CD4-positive, alpha-beta memory T cell (primary cell): Measurements from ENCODE around the gene SUMO4. TPM values are rescaled to one million over a fixed set of nuclear protein-coding genes. Genes with fewer than 3 reads are reported as not detected.

Experiments used
- CTCF ChIA-PET: fragments of 350-600 bp; sonication (Branson Sonifier 250); formaldehyde crosslinking; loops from one replicate; lab custom pipeline; 2021; ENCODE audit warnings: inconsistent platforms; ENCODE audit not compliant: partially characterized antibody; lab: Charles Lee
- POLR2A ChIA-PET: fragments of 350-600 bp; sonication (Branson Sonifier 250); formaldehyde crosslinking; loops from one replicate; lab custom pipeline; 2021; ENCODE audit not compliant: partially characterized antibody; lab: Charles Lee
- DNase-seq, 5 donors: peaks; one replicate each; pipeline versions ENCODE4 v3.0.0 to v3.0.0-alpha.2; 2020 to 2022; ENCODE audit warnings: mixed read lengths in 1 of 5
- H3K27ac ChIP-seq: one replicate; pipeline ENCODE4 v1.7.0; 2013; ENCODE audit warnings: low read depth, low read length
- H3K27me3 ChIP-seq: 2 replicates; pipeline ENCODE4 v1.7.0; 2013; ENCODE audit warnings: mild to moderate bottlenecking, low read length, moderate library complexity; ENCODE audit not compliant: insufficient read depth
- H3K36me3 ChIP-seq: 2 replicates; pipeline ENCODE4 v1.7.0; 2013; ENCODE audit warnings: mild to moderate bottlenecking, low read length, moderate library complexity; ENCODE audit not compliant: insufficient read depth
- H3K4me1 ChIP-seq: 2 replicates; pipeline ENCODE4 v1.7.0; 2013; ENCODE audit warnings: mild to moderate bottlenecking, low read length, moderate library complexity; ENCODE audit not compliant: insufficient read depth
- H3K4me3 ChIP-seq, 2 donors: one replicate each; pipeline ENCODE4 v1.7.0; 2013; ENCODE audit warnings: low read length in 2 of 2, mild to moderate bottlenecking in 1 of 2
- H3K9me3 ChIP-seq, 2 donors: one replicate each; pipeline ENCODE4 v1.7.0; 2013; ENCODE audit warnings: low read length in 2 of 2, control low read depth in 1 of 2; ENCODE audit not compliant: control insufficient read depth in 1 of 2
- H3K27ac Mint-ChIP-seq, 7 donors: one replicate each; pipeline ENCODE4 v1.8.0; 2020 to 2021; ENCODE audit warnings: mixed read lengths in 7 of 7, mild to moderate bottlenecking in 6 of 7, inconsistent platforms in 3 of 7, moderate library complexity in 3 of 7
- H3K27me3 Mint-ChIP-seq, 2 donors: one replicate each; pipeline ENCODE4 v1.8.0; 2020 to 2021; ENCODE audit warnings: mixed read lengths in 2 of 2
- H3K36me3 Mint-ChIP-seq, 2 donors: one replicate each; pipeline ENCODE4 v1.8.0; 2020 to 2021; ENCODE audit warnings: mixed read lengths in 2 of 2, inconsistent platforms in 1 of 2, mild to moderate bottlenecking in 1 of 2
- H3K4me1 Mint-ChIP-seq, 4 donors: one replicate each; pipeline ENCODE4 v1.8.0; 2020 to 2021; ENCODE audit warnings: mixed read lengths in 4 of 4, mild to moderate bottlenecking in 1 of 4
- H3K4me3 Mint-ChIP-seq, 8 donors: one replicate each; pipeline ENCODE4 v1.8.0; 2020 to 2021; ENCODE audit warnings: mixed read lengths in 8 of 8, mild to moderate bottlenecking in 7 of 8, moderate library complexity in 6 of 8, inconsistent platforms in 3 of 8
- H3K9me3 Mint-ChIP-seq, 8 donors: one replicate each; pipeline ENCODE4 v1.8.0; 2020 to 2021; ENCODE audit warnings: mixed read lengths in 8 of 8, mild to moderate bottlenecking in 5 of 8, inconsistent platforms in 3 of 8, moderate library complexity in 1 of 8
- intact Hi-C: fragments of 100-400 bp; cut with micrococcal nuclease; formaldehyde crosslinking; loops from one replicate; pipeline ENCODE4 v1.15.1; 2023
- polyA plus RNA-seq, 2 donors: library from polyadenylated mRNA; unstranded; fragments of 300-500 nt; fragmentation: Illumina TruSeq; gene quantifications; one replicate each; pipeline ENCODE4 v1.2.3, GENCODE V29; 2021
- total RNA-seq, 2 experiments: library from RNA; stranded (reverse); gene quantifications; one replicate each; pipeline ENCODE4 v1.2.3, GENCODE V29; 2021

SUMO4 gene
- total and polyA plus RNA-seq, 4 experiments from 2014 or later: 2.2 to 10.0 (median 6.8) TPM; not detected in 1

DNA sequence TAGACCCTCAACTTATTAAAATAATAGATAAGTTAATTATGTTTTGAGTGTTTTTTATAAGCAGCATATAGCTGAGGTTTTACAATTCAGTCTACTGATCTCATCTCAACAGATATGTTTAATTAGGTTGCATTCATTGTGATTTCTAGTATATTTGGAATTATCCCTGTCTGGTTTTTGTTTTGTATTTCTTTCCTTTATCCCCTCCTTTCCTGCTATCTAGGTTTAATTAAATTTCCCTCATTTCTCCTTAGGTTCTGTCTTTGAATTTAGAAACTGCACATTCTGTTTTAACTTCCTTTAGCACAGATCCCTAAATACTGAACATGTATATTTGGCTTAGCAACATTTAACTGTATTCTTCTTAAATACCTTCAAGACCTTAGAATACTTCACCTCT, 4.9 kb upstream of the SUMO4 start:
- CTCF ChIA-PET: no interaction called here

DNA sequence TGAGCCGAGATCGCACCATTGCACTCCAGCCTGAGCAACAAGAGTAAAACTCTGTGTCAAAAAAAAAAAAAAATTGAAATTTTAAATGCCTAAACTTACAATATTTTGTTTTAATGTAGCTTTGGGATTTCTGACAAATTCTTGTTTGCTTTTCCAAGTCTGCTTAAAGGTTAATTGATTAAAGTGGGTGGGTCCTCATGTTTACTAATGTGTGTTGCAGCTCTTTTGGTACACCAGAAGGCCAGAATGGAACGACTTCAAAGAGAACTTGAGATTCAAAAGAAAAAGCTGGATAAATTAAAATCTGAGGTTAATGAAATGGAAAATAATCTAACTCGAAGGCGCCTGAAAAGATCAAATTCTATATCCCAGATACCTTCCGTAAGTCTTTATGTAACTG, 2.7 kb upstream of the SUMO4 start:
- intact Hi-C loops: no loop called here
- Histone ChIP-seq H3K27ac (no peak overlapping the region), H3K27me3 (no peaks in the 10 kb centered on the region), H3K36me3 (peaks cover 37% of the 10 kb centered on the region), H3K9me3 (no peaks in the 10 kb centered on the region), H3K4me3 (no peak overlapping the region), H3K4me1 (peaks cover 26% of the 10 kb centered on the region)
- Mint-ChIP-seq H3K27ac (peak overlapping the region in 3 of 7 donors; percentile 26 to 86 (median 64)), H3K27me3 (no peaks in the 10 kb centered on the region), H3K9me3 (no peaks in the 10 kb centered on the region), H3K36me3 (peaks cover 67% of the 10 kb centered on the region in 2 donors), H3K4me1 (peaks cover 35 to 42% (median 39%) of the 10 kb centered on the region in 4 donors), H3K4me3 (no peak overlapping the region)
- no peak for DNase-seq
- CTCF ChIA-PET: no interaction called here
- POLR2A ChIA-PET: interaction anchor here (0.6 kb wide), 1 partner anchor 331 kb away, joined by 3 read pairs; no protein-coding TSS in a partner anchor

More for the DNA sequence above, 4.9 kb upstream of the SUMO4 start:
- Histone ChIP-seq H3K4me3 (no peak overlapping the region), H3K27me3 (no peaks in the 10 kb centered on the region), H3K9me3 (no peaks in the 10 kb centered on the region), H3K36me3 (peaks cover 23% of the 10 kb centered on the region), H3K4me1 (peaks cover 37% of the 10 kb centered on the region), H3K27ac (no peak overlapping the region)
- H3K36me3 Mint-ChIP-seq: peaks cover 65 to 67% of the 10 kb centered on the region in 2 donors
- H3K27me3 Mint-ChIP-seq: no peaks in the 10 kb centered on the region
- no peak overlapping the region for H3K4me3 Mint-ChIP-seq
- peak overlapping the region in 4 of 7 donors; percentile 1 to 33 (median 10) for H3K27ac Mint-ChIP-seq
- H3K9me3 Mint-ChIP-seq: no peaks in the 10 kb centered on the region
- intact Hi-C loops: no loop called here
- DNase-seq: no peak
- peaks cover 46 to 60% (median 53%) of the 10 kb centered on the region in 4 donors for H3K4me1 Mint-ChIP-seq
- POLR2A ChIA-PET: no interaction called here

DNA sequence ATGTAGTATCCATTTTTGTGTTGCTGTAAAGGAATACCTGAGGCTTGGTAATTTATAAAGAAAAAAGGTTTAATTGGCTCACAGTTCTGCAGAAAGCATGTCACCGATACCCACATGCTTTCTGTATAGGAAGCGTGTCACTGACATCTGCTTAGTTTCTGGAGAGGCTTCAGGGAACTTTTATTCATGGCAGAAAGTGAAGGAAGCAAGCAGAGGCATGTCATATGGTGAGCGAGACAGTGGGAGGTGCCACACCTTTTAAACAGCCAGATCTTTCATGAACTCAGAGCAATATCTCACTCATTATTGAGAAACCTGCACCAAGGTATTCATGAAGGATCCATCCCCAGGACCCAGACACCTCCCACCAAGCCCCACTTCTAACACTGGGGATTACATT, 3.5 kb downstream of the SUMO4 start:
- peaks cover 54 to 66% of the 10 kb centered on the region in 2 donors for H3K36me3 Mint-ChIP-seq
- Histone ChIP-seq H3K9me3 (no peaks in the 10 kb centered on the region), H3K27ac (no peak overlapping the region), H3K27me3 (no peaks in the 10 kb centered on the region), H3K36me3 (peaks cover 48% of the 10 kb centered on the region), H3K4me1 (no peaks in the 10 kb centered on the region), H3K4me3 (no peak overlapping the region)
- no peak overlapping the region for H3K4me3 Mint-ChIP-seq
- peak overlapping the region in 3 of 7 donors; percentile 4 to 87 (median 63) for H3K27ac Mint-ChIP-seq
- ChIA-PET CTCF (no interaction called here), POLR2A (no interaction called here)
- no peaks in the 10 kb centered on the region for H3K27me3 Mint-ChIP-seq
- no peaks in the 10 kb centered on the region for H3K9me3 Mint-ChIP-seq
- intact Hi-C loops: no loop called here
- no peak for DNase-seq
- peaks cover 3 to 18% (median 12%) of the 10 kb centered on the region in 4 donors for H3K4me1 Mint-ChIP-seq

GRCh38 chr6:149405823-149406765, 6.0 kb downstream of the SUMO4 start:
- H3K36me3 Mint-ChIP-seq: peaks cover 50 to 66% of the 10 kb centered on the region in 2 donors
- no peaks in the 10 kb centered on the region for H3K4me1 ChIP-seq
- no peaks in the 10 kb centered on the region for H3K9me3 Mint-ChIP-seq
- no peak overlapping the region for H3K4me3 ChIP-seq
- ChIA-PET POLR2A (no interaction called here), CTCF (interaction anchor here (1.4 kb wide), 1 partner anchor 26 kb away, joined by 3 read pairs; no protein-coding TSS in a partner anchor)
- H3K9me3 ChIP-seq: no peaks in the 10 kb centered on the region
- no peak overlapping the region for H3K4me3 Mint-ChIP-seq
- H3K27ac ChIP-seq: no peak overlapping the region
- H3K27me3 Mint-ChIP-seq: no peaks in the 10 kb centered on the region
- intact Hi-C loops: no loop called here
- H3K36me3 ChIP-seq: peaks cover 43% of the 10 kb centered on the region
- DNase-seq: no peak
- H3K27ac Mint-ChIP-seq: peak overlapping the region; percentile 0 to 82 (median 36)
- H3K27me3 ChIP-seq: no peaks in the 10 kb centered on the region
- H3K4me1 Mint-ChIP-seq: peaks cover 3 to 24% (median 11%) of the 10 kb centered on the region in 4 donors

DNA sequence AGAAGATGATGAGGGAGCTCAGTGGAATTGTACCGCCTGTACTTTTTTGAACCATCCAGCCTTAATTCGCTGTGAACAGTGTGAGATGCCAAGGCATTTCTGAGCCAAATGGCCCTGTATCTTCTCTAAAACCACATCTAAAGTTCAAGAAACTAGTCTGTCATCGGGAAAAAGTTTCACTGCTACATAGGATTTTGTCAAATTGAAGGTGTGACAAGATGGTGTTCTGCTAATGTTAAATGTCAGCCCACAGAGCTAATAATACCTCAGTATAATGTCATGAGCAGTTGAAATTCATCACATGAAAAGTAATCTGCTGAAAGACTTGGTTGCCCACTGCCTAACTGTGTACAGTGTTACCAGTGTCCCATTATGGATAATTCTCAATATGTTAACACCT, 9.6 kb downstream of the SUMO4 start:
- H3K27ac ChIP-seq: no peak overlapping the region
- Mint-ChIP-seq H3K36me3 (peaks cover 35 to 52% of the 10 kb centered on the region in 2 donors), H3K4me3 (no peak overlapping the region), H3K4me1 (peaks cover 5 to 26% (median 7%) of the 10 kb centered on the region in 4 donors), H3K27ac (peak overlapping the region in 2 of 7 donors; percentile 41), H3K9me3 (peaks cover 0 to 1% (median 0%) of the 10 kb centered on the region in 8 donors), H3K27me3 (no peaks in the 10 kb centered on the region)
- intact Hi-C loops: no loop called here
- H3K4me3 ChIP-seq: no peak overlapping the region
- H3K9me3 ChIP-seq: no peaks in the 10 kb centered on the region
- H3K36me3 ChIP-seq: peaks cover 36% of the 10 kb centered on the region
- DNase-seq: no peak
- ChIA-PET POLR2A (interaction anchor here (0.7 to 1.6 kb wide), 4 partner anchors 8 to 91 kb away, joined by 3 to 5 read pairs (median 3); no protein-coding TSS in a partner anchor), CTCF (interaction anchor here (1.4 to 2.4 kb wide), 3 partner anchors 11 to 328 kb away, joined by 3 to 9 read pairs (median 3); no protein-coding TSS in a partner anchor)
- no peaks in the 10 kb centered on the region for H3K4me1 ChIP-seq
- H3K27me3 ChIP-seq: no peaks in the 10 kb centered on the region

DNA sequence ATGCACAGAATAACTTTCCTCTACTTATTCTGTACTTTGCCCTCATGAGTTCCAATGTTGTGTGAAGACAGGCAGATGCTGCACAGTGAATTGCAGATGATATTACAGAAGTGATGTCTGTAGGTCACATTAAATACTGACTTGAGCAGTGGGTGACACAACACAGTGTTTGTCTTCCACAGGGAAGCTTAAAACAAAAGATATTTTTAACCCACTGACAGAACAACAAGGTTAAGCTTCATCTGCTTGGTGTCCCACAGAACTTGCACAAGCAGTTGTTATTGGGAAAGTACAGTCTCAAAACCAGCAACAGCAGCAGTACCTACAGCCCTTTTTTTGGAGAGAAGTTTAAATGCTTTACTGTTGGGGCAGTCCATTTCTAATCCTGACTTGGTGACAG, 10.5 kb downstream of the SUMO4 start:
- H3K4me3 ChIP-seq: no peak overlapping the region
- CTCF ChIA-PET: interaction anchor here (0.6 to 2.4 kb wide), 4 partner anchors 10 to 236 kb away, joined by 3 to 9 read pairs (median 5); no protein-coding TSS in a partner anchor
- POLR2A ChIA-PET: interaction anchor here (1.6 kb wide), 1 partner anchor 92 kb away, joined by 5 read pairs; no protein-coding TSS in a partner anchor
- H3K27ac ChIP-seq: no peak overlapping the region
- peaks cover 35 to 46% of the 10 kb centered on the region in 2 donors for H3K36me3 Mint-ChIP-seq
- no peaks in the 10 kb centered on the region for H3K27me3 ChIP-seq
- intact Hi-C loops: no loop called here
- H3K27ac Mint-ChIP-seq: peak overlapping the region in 2 of 7 donors; percentile 41 to 43
- H3K27me3 Mint-ChIP-seq: no peaks in the 10 kb centered on the region
- H3K9me3 ChIP-seq: no peaks in the 10 kb centered on the region
- H3K9me3 Mint-ChIP-seq: peaks cover 0 to 1% (median 0%) of the 10 kb centered on the region in 8 donors
- no peak overlapping the region for H3K4me3 Mint-ChIP-seq
- peaks cover under 1 to 16% (median 6%) of the 10 kb centered on the region in 4 donors for H3K4me1 Mint-ChIP-seq
- H3K4me1 ChIP-seq: no peaks in the 10 kb centered on the region
- H3K36me3 ChIP-seq: peaks cover 30% of the 10 kb centered on the region
- no peak for DNase-seq

GRCh38 chr6:149414009-149414408, 13.9 kb downstream of the SUMO4 start:
- Mint-ChIP-seq H3K9me3 (peaks cover 0 to 7% (median 3%) of the 10 kb centered on the region in 8 donors), H3K36me3 (peaks cover 34 to 39% of the 10 kb centered on the region in 2 donors), H3K4me1 (peaks cover 0 to 10% (median 8%) of the 10 kb centered on the region in 4 donors), H3K4me3 (no peak overlapping the region), H3K27me3 (no peaks in the 10 kb centered on the region), H3K27ac (peak overlapping the region in 4 of 7 donors; percentile 8 to 75 (median 48))
- H3K27ac ChIP-seq: no peak overlapping the region
- H3K36me3 ChIP-seq: peaks cover 20% of the 10 kb centered on the region
- no peaks in the 10 kb centered on the region for H3K4me1 ChIP-seq
- no peaks in the 10 kb centered on the region for H3K9me3 ChIP-seq
- POLR2A ChIA-PET: interaction anchor here (1.3 kb wide), 1 partner anchor 18 kb away, joined by 4 read pairs; no protein-coding TSS in a partner anchor
- DNase-seq: no peak
- CTCF ChIA-PET: interaction anchor here (0.9 to 3.2 kb wide), 4 partner anchors 18 to 381 kb away, joined by 3 to 11 read pairs (median 3); no protein-coding TSS in a partner anchor
- H3K27me3 ChIP-seq: no peaks in the 10 kb centered on the region
- no peak overlapping the region for H3K4me3 ChIP-seq
- intact Hi-C loops: no loop called here
